NCI-H1436 treated with DMSO at 0.1 percent for 48 hours (cell line): Measurements from ENCODE around the gene ATP8A2.

Source experiments
- DNase-seq: peaks from one replicate; lab custom pipeline; 2025; lab: John Stamatoyannopoulos, UW

Gene ATP8A2

DNA sequence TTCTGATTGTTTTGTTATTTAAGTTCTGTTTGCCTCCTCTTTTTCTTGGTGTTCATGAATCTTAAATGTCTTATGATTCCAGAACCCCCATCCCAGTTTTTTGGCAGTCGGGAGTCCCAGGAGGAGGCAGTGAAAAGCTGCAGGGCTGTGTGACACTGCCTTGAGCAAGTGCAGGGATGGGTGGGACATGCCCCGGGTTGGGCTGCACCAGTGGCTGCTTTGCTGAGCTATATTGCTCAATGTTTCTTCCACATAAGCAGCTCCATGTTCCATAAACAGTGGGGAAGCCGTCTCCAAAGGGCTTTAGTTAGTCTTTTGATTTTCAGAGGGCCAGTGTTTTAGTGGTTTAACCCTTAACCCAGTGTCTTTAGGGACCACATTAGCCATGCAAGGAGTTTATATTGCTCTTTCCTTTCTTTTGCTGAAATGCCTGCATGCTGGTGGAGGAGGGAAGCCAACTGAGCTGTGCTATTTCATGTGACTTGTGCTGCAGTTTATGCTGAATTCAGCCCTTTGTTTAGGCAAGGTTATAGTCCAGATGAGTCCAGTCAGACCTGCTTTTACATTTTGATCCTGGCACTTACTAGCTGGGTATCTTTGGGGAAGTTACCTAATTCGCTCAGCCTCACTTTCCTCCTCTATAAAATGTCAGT is 13.1 kb downstream of the ATP8A2 start:
- no peak for DNase-seq

DNA sequence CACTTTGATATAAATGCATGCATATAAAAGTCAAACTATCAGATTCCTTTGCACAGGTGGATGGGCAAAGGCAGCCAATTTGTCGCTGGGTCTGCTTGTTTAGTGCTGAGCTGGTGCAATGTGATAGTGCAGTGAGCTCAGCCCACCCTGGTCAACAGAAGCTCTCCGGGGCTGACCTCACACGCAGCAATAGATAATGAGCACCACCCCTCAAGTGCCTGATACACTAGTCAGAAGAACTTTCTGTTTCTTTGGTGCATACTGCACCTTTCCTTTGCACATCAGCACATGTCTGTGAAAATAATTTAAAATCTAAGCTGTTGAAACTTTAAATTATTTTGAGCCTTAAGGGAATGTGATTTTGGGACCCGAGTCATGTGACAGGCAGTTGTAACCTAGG is 20.2 kb downstream of the ATP8A2 start:
- no peak for DNase-seq

DNA sequence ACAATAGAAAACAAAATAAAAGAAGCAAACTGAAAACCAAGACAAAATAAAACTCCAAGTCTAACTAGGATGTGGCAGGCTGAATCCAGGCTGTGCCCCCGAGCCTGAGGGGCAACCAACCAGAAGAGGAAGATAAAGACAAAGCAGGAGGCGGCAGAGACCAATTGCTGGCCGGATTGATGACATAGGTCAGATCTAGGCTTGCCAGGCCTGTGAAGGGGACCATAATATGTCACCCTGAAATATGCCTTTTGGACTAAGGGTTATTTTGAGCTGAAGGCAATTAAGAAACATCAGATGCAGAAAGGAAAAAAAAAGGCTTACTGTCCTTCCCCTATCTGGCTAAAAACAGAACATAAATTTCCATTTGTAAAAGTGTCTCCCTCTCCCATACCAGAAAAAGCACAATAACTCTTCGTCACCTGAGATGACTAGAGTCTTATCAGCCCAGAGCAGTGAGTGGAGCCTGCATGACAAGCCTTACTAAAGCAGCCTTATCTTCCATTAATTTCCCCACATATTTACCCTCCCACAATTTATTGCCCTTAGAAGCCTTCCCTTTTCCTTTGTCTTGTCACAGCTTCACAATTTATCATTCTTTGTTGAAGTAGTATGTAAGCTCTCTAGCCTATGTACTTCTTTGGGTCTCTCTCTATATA is 22.8 kb downstream of the ATP8A2 start:
- DNase-seq: no peak

DNA sequence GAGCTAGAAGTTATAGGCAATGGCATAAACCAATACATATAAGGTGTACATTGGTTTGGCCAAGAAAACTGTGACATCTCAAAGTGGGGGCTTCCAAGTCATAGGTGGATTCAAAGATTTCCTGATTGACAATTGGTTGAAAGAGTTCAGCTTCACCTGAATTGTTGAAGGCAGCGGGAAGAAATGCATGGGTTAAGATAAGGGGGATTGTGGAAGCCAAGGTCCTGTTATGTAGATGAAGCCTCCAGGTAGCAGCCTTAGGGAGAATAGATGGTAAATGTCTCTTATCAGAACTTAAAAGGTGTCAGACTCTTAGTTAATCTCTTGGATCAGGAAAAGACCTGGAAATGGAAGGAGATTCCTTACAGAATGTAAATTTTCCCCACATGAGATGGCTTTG is 26.0 kb downstream of the ATP8A2 start:
- DNase-seq: no peak

DNA sequence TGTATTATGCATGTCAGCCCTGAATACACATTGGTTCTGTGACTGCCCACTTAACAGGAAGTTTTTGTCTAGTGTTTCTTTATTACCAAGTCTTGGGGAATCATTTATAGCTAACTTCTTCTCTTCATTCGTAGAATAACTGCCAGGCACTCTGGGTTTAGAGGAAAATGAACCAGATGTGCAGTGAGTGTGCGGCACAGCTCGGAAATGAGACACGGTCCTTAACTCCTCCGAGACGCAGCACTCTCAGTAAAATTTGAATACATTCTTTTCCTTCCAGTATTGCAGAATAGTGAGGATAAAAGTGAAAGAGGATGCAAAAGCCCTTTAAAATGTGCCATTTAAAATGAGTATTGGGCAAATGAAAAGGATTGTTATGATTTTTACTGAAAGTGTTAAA is 29.2 kb downstream of the ATP8A2 start:
- no peak for DNase-seq

DNA sequence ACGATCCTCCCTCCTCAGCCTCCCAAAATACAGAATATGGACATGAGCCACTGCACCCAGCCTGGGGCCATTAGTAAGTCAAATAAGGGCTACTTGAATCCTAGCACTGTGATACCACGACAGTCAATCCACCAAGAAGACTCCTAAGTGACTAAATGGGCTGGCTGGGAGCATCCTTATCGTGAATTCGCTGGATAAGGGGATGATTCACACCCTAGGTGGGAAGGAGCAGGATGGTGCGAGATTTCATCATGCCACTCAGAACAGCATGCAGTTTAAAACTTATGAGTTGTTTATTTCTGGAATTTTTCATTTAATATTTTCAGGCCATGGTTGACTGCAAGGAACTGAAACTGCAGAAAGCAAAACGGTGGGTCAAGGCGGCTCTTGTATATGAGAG is 30.2 kb downstream of the ATP8A2 start:
- no peak for DNase-seq

DNA sequence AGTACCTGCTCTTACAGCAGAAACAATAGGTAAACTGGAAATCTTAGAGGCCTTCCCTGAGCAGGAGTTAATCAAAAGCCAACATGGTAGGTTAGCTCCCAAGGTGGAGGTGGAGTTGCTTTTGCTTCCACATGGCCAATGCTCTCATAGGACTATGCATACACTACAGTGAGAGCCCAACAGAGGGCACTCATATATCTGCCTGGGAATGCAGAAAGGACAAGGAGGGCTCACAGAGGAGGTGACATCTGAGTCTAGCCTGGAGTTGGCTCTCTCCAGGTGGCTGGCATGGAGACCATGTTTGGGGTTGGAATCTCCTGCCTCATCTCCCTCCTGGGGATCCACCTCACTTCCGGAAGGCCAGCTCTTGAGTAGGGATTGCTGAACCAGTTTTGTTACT is 34.6 kb downstream of the ATP8A2 start:
- no peak for DNase-seq

DNA sequence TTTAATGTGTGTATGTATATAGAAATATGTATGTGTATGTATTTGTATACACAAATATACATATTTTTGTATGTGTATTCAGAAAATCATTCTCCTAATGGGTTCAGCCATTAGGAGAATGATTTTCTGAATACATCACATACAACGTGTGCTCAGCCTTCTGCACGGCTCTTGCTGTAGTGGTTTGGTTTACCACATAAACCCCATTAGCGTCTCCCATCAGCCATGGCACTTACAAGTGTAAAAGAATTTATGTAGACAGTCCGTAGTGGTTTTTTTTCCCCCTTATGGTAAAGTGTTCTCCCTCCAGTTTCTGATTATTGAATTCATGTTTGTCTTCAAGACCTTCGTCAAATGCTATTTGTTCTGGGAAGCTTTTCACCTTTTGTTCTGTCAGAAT is 38.2 kb downstream of the ATP8A2 start:
- no peak for DNase-seq

DNA sequence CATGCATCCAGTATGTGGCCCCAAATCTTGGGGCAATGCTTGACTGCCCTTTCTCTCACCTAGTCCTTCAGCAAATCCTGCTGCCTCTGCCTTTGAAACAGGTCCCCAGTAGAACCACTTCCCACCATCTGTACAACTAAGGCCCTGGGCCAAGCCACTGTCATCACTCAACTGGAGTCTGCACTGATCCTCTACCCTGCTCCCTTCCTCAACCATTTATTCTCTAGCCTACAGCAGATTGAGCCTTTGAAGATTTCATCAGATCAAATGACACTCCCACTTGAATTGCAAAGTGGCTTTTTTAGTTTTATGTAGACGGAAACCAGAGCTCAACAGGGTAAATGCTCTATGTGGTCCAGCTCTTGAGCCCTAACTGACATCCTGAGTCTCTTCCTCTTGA is 43.5 kb downstream of the ATP8A2 start:
- no peak for DNase-seq

DNA sequence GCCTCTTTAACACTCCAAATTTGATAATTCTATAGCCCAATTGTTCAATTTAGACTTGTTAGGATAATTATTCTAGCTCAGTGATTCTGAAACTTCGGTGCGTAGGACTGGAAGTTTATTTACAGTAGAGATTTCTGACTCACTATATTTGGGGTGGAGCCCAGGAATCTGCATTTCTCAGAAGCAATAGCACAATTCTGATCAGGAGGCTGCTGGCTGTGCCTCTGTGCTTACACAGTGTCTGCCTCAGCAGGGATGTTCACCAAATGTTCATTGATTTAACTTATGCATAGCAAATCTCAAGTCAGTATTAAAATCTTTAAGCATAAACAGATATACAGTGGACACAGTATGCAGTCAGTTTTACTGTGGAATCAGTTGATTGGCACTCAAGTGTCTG is 45.8 kb downstream of the ATP8A2 start:
- DNase-seq: no peak

DNA sequence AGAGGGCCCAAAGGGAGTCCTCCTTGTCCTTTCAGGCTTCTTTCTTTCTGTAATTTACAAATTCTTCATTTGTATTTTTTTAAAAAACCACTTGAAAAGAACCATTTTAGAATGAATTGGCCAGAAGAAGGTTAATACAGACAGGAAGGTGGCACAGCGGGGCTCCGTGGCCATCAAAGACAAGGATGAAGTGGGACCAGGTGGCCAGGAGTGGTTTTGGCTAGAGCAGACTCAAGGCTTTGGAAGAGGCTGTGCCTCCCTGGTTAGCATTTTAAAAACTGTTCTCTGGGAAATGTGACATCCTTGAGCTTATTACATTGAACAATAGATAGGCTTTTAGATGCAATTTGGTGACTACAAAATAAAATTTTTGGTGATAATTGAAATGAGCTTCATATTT is 48.4 kb downstream of the ATP8A2 start:
- DNase-seq: no peak

DNA sequence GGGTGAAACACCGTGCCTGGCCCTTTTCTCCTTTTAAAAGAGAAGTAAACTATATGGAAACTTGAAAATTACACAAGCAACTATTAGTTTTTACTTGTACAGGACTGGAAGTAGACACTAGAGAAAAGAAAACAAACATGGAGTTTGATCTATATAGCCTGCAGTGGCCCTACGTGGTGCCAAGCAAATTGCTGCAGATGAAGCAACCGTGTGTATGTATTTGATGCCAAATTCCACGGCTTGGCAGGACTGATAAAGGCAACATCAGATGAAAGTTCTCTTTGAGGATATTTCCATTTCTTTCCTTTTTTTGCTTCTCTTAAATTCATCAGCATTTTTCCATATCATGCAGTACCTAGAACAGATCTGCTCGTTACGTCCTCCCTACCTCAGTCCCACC is 49.8 kb downstream of the ATP8A2 start:
- no peak for DNase-seq

DNA sequence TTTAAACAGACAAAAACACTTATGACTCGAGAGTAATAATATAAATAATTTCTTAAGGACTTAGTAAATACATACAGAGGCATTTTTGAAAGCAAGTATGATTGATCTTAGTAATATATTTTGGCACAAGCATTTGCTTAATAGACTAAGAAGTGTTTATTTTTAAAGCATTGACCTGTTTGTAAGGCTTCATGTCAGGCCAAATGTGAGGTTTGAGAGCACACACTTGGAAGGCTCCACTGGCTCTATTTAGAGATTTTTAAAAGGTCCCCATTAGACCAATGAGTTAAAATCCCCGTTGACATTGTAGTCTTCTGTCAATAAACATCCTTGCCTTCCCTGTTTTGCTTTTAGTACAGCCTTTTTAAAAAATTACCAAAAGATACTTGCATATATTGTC is 50.4 kb downstream of the ATP8A2 start:
- DNase-seq: no peak

DNA sequence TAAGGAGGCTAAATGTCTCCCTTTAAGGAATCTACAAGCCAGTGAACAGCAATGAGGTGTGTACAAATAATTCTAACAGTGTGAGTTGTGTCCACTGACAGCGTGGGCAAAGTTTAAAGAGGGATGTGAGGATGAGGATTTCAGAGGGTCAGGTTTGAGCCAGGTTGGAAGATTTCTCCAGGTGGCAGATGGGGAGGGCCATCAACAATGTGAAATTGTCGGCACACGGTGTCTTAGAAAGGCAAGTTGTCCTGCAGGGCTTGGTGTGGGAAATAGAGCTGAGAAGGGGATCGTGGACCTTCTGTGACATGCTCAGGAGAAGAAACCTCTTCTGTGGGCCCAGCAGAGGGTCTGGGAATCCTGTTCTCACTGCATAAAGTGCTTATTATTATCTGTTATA is 52.1 kb downstream of the ATP8A2 start:
- DNase-seq: no peak

DNA sequence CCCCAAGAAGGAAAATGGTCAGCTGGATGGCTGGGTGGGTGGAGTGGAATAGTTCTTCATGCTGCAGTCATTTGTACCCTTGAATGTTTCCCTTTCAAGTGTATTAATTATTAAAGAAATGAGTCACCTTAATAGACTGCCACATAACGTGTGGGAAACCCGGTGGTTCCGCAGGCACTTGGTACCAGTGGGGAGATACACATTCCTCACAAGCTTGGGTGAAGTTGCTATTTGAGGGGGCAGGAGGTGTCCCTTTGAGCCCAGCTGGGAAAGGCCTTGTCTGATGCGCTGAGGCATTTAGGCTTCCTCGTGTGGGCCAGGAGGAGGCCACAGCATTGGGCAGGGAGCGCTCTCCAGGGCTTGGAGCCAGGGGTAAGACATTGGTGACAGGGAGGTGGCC is 57.7 kb downstream of the ATP8A2 start:
- no peak for DNase-seq

DNA sequence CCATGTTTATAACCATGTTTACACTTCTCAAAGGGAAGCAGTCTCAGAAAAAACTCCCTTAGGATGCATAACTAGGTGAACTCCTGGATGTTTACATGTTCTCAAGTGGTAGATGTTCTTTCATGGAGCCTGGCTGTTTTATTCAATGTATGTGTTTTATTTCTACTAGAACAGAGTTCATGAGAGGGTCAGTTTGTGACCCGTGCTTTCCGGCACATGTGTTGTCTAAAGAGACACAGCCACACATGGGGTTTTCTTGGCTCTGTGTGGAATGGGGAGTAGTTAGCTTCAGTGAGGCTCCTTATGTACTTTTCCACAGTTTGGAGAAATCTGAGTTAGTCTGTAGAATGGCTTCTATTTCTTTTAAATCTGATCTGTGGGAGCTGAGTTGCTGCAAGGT is 60.9 kb downstream of the ATP8A2 start:
- no peak for DNase-seq

DNA sequence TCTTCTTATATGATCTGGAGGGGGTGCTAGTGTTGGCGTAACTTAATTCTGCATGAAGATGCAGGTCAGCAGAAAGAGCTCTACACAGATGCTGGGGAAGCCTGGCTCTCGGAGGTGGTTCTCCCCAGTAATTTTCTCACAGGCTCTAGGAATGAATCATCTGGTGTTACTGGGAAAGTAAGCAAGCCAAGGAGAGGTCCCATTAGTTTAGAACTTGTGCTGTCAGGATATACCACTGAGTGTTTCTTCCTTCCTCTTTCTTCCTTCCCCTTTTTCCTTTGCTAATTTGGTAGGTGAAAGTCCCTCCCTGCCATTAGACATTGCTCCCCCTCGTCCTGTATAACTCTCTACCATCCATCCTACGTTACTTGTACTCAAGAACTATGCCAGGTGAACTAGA is 68.3 kb downstream of the ATP8A2 start:
- no peak for DNase-seq

DNA sequence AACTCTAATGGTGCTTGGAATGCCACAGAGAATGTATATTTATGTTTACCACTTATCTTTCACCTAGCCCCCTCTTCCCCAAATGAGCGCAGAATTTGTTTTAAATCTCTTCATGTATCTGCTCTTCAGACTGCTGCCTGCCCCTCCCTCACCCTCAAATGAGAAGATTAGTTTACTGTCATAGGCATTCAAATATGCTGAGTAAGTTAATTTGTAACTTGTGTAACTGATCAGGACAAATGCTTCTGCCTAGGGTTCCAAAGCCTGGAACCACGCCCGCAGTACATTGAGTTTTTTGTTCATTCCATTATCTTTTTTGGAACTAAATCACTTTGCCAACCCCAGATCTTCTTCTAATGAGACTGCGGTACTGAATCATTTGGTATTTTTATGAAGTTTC is 74.5 kb downstream of the ATP8A2 start:
- DNase-seq: no peak

DNA sequence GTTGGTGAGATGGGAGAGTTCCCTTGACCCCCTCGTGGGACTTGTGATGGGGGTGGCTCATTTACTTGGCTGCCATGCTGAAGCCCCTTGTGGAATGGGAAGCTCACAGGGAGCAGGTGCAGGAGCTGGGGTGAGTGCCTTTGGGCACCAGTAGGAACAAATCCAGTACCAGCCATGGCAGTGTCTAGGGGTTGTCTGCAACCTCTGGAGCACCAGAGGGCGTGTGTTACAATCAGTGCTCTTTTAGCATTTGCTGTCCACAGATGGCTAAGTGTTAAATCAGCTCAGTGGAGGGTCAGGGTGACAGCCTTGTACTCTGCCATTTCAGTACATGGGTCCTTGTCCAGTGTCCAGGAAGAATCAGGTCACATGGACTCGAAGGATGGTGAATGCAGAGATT is 75.6 kb downstream of the ATP8A2 start:
- no peak for DNase-seq

DNA sequence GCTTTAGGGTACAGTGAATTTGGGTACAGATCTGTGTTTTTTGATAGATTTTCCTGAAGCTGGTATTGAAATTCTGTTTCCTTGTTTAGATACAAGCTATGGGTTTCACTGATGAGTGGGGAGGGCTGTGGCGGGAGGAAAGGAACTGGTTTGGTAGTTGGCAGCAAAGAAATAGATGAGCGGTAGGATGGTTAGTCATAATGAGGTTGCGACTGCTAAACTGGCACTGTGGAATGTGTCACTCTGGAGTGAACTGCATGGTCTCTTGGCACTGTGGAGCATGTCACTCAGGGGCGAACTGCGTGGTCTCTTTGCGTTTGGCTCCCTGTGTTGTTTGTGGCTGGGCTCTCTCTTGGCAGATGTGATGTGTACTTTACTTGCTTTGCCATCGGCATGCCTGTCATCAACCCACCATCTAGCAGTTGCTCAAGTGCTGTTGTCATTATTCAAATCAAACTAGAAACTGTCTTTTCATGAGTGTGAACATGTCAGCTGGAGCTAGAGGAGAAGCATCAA is 82.1 kb downstream of the ATP8A2 start:
- DNase-seq: no peak

DNA sequence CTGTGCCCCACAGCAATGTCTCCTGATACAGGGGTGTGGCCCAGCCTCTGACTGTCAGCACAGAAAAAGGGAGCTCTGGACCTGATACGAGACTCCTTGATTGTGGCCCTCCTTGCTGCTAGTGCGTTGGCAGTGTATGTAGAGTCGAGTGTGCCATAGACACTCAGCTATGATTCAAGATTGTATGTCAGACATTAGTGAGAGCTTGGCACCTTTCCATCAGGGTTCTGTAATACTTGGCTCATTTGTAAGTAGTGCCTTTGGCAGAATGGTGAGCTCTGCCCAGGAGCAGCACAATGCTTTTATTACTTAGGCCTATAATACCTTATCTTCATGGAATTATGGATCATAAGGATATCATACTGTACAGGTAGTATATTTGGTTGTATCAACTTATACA is 83.4 kb downstream of the ATP8A2 start:
- no peak for DNase-seq

DNA sequence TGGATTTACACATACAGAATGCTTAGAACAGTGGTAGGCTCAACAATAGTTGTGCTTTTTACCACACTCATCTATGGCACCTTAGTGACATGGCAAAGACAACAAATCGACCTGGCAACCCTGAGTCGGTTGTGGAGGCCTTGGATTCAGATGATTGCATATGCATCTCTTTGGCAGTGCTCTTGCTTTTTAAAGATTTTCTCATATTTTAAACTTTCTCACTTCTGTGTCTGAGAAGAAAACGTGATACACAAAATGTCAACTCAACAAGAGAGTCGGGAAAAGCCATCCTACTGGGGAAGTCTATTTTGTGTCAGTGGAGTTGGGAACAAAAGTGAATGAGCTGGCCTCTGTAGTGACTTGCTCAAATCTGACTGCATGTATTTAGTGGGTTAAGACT is 85.8 kb downstream of the ATP8A2 start:
- DNase-seq: no peak

DNA sequence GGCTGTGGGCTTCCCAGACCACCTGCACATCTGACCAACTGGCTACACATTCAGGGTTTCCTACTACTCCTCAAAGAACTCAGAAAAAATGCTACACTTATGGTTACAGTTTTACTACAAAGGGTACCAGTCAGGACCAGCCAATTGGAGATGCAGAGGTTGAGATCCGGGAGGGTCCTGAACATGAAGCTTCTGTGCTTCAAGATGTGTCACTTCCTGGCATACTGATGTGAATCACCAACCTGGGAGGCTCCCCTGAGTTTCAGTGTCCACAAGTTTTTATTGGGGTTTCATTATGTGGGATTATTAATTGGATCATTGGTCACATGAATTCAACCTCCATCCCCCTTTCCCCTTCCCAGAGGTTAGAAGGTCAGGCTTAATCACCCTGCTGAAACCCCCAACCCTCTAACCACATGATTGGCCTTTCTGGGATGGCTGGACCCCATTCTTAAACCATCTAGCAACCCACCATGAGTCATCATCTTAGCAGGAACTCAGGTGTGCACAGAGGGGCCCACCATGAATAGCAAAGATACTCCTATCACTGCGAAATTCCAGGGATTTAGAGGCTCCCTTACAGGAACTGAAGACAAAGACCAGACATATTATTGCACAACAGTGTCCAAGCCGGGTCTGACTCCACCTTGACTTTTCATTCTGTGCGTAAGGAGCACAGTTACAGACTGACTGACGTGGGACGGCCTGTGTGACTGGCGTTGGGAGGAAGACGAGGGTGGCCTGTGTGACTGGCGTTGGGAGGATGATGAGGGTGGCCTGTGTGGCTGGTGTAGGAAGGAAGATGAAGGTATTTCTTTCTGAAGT is 90.7 kb downstream of the ATP8A2 start:
- no peak for DNase-seq
